Lower leg skin (tissue), 3 donors: ENCODE results near the gene SP6.

Source experiments
- CTCF ChIP-seq, 3 donors: fragments of 450-650 bp; IDR thresholded peaks; one replicate each; pipeline ENCODE4 v1.5.1; 2016; ENCODE audit warnings: antibody characterized with exemption in 3 of 3, mild to moderate bottlenecking in 3 of 3, moderate library complexity in 2 of 3
- POLR2A ChIP-seq, 2 donors: fragments of 450-650 bp; IDR thresholded peaks; one replicate each; pipeline ENCODE4 v1.6.1; 2016 to 2017; ENCODE audit warnings: antibody characterized with exemption in 2 of 2, mild to moderate bottlenecking in 1 of 2, moderate library complexity in 1 of 2

- TF ChIP-seq CTCF (IDR thresholded peaks at IDR 0.05) (no peak), POLR2A (IDR thresholded peaks at IDR 0.05) (no peak)
Observed at GRCh38 chr17:47879776-47880454, 29.0 kb upstream of the SP6 start.
